SH-SY5Y (cell line): Measurements from ENCODE around the gene CDKN1C.

ENCODE experiments used
- GATA2 ChIP-seq: IDR thresholded peaks from 2 replicates; pipeline ENCODE4 v1.6.1; 2011; ENCODE audit warnings: mild to moderate bottlenecking, low read depth, low read length
- GATA3 ChIP-seq: IDR thresholded peaks from 2 replicates; pipeline ENCODE4 v1.6.1; 2011; ENCODE audit warnings: low read depth, mild to moderate bottlenecking, low read length, moderate library complexity

DNA sequence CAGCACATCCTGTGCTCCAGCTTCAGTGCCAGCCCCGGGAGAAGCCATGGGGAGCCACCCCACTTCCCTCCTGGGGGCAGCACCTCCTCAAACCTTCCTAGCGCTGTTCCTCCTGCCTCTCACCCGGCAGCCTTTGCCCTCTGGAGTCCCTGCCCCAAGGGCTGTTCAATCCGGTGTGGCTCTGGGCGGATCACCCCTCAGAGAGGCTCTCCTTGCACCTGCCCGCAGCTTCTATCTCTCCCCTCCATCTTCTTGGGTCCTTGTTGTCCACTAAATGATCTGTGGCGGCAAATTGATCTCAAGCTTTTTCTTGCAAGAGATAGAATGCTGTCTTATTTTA is 18.1 kb upstream of the CDKN1C start:
- TF ChIP-seq GATA3 (no peak), GATA2 (no peak)
